Suppressor macrophage (primary cell): ENCODE data around the gene EXD3.

Experiments used
- DNase-seq, 4 experiments: peaks; one replicate each; pipeline ENCODE4 v3.0.0-alpha.2; 2020 to 2022

EXD3 gene

GRCh38 chr9:137303151-137303892 is 119.6 kb downstream of the EXD3 start:
- DNase-seq, result no peak

- peak in 2 of 4 experiments; percentile 61 to 76 for DNase-seq
These were observed 120.4 kb downstream of the EXD3 start for GRCh38 chr9:137302449-137303150.

- DNase-seq, result peak; percentile 87 to 96 (median 92)
These were observed 120.9 kb downstream of the EXD3 start, which contains the start of gene NRARP for GRCh38 chr9:137302118-137302448. TSS of gene NRARP (minus strand) at chr9:137302271. CDS start at chr9:137301928, 343 bp downstream.

- DNase-seq, result peak in 3 of 4 experiments; percentile 41 to 71 (median 56)
These were observed 121.6 kb downstream of the EXD3 start for GRCh38 chr9:137301081-137301947.

GRCh38 chr9:137300567-137301080 is 122.3 kb downstream of the EXD3 start:
- no peak for DNase-seq

- no peak for DNase-seq
These were observed 123.0 kb downstream of the EXD3 start for GRCh38 chr9:137299938-137300337.

- DNase-seq, result peak in 1 of 4 experiments; percentile 1
These were observed 123.8 kb downstream of the EXD3 start for GRCh38 chr9:137299203-137299565.

- no peak for DNase-seq
These were observed 124.4 kb downstream of the EXD3 start for GRCh38 chr9:137298401-137299202.

GRCh38 chr9:137297966-137298365 is 125.0 kb downstream of the EXD3 start:
- DNase-seq, result no peak

GRCh38 chr9:137296670-137297664 is 126.0 kb downstream of the EXD3 start:
- peak in 1 of 4 experiments; percentile 37 for DNase-seq

GRCh38 chr9:137295849-137296669 is 126.9 kb downstream of the EXD3 start:
- no peak for DNase-seq

GRCh38 chr9:137295238-137295811 is 127.6 kb downstream of the EXD3 start:
- peak; percentile 51 to 78 (median 62) for DNase-seq

GRCh38 chr9:137294681-137295237 is 128.2 kb downstream of the EXD3 start:
- DNase-seq, result peak; percentile 22 to 58 (median 53)

- peak; percentile 28 to 60 (median 50) for DNase-seq
These were observed 128.8 kb downstream of the EXD3 start for GRCh38 chr9:137294091-137294680.

GRCh38 chr9:137293482-137294090 is 129.4 kb downstream of the EXD3 start:
- DNase-seq, result no peak

- no peak for DNase-seq
These were observed 129.9 kb downstream of the EXD3 start for GRCh38 chr9:137293094-137293481.

GRCh38 chr9:137286975-137287383 is 136.0 kb downstream of the EXD3 start:
- DNase-seq, result peak in 3 of 4 experiments; percentile 46 to 65 (median 58)
